HCT116 (cell line): ENCODE results near the gene COL5A1. TPM values are rescaled to one million over a fixed set of nuclear protein-coding genes. Genes with fewer than 3 reads are reported as not detected.

Experiments used
- ATAC-seq: fragments of 200-7000 bp; cut with Tn5 transposase; 2 replicates; pipeline ENCODE4 v1.9.1; 2020; ENCODE audit warnings: mild to moderate bottlenecking, moderate library complexity
- BruUV-seq: library from RNA; stranded (reverse); fragments of 400-500 nt; replicated peaks from 2 replicates; lab custom pipeline; 2021; lab: Mats Ljungman, UMichigan
- CTCF ChIA-PET: fragments of 300-600 bp; sonication (Branson Sonifier 250); formaldehyde crosslinking; loops from one replicate; lab custom pipeline; 2021; ENCODE audit warnings: antibody characterized with exemption; lab: Charles Lee
- POLR2A ChIA-PET: fragments of 300-600, 350-600 bp; sonication (Branson Sonifier 250); formaldehyde crosslinking; loops from one replicate; lab custom pipeline; 2021; ENCODE audit warnings: antibody characterized with exemption; lab: Charles Lee
- RAD21 ChIA-PET, 2 experiments: fragments of 300-600 bp; sonication (Branson Sonifier 250); formaldehyde crosslinking; loops; one replicate each; lab custom pipeline; 2023; ENCODE audit warnings: low total read pairs in 2 of 2; ENCODE audit not compliant: uncharacterized antibody in 2 of 2, unreplicated experiment in 2 of 2, low non-redundant PET in 1 of 2; lab: Charles Lee
- DNase-seq: peaks from one replicate; pipeline ENCODE4 v3.0.0-alpha.2; 2010; ENCODE audit warnings: low read depth, low spot score
- H2AFZ ChIP-seq: fragments of 200-600 bp; shearing (Covaris generic), sonication (generic); 2 replicates; pipeline ENCODE4 v1.6.1; 2017; ENCODE audit warnings: low read depth, mixed run types, mixed read lengths, antibody characterized with exemption, low read length; ENCODE audit not compliant: poor library complexity, severe bottlenecking
- H3K27ac ChIP-seq: 2 replicates; pipeline ENCODE4 v1.5.1; 2012; ENCODE audit warnings: low read depth, low read length
- H3K27me3 ChIP-seq: fragments of 200-600 bp; sonication (generic); 2 replicates; pipeline ENCODE4 v1.6.1; 2016; ENCODE audit warnings: mixed run types, low read length, mixed read lengths; ENCODE audit not compliant: insufficient read depth
- H3K36me3 ChIP-seq, 2 experiments: fragments of 200-500 bp in 1 of 2; fragments of 200-600 bp in 1 of 2; sonication (Bioruptor generic) in 1 of 2; sonication (generic) in 1 of 2; 2 replicates each; pipeline versions ENCODE4 v1.5.1 to v1.6.1; 2014 to 2016; ENCODE audit warnings: low read length in 2 of 2, inconsistent platforms in 1 of 2, mixed read lengths in 1 of 2, mixed run types in 1 of 2; ENCODE audit not compliant: insufficient read depth in 2 of 2, control insufficient read depth in 1 of 2
- H3K4me1 ChIP-seq, 2 experiments: fragments of 200-600 bp in 1 of 2; sonication (generic) in 1 of 2; 2 replicates each; pipeline versions ENCODE4 v1.5.1 to v1.6.1; 2012 to 2017; ENCODE audit warnings: low read length in 2 of 2, inconsistent platforms in 1 of 2, mild to moderate bottlenecking in 1 of 2, mixed read lengths in 1 of 2, mixed run types in 1 of 2, moderate library complexity in 1 of 2; ENCODE audit not compliant: insufficient read depth in 2 of 2, control insufficient read depth in 1 of 2
- H3K4me2 ChIP-seq: fragments of 200-600 bp; sonication (generic); 2 replicates; pipeline ENCODE4 v1.6.1; 2017; ENCODE audit warnings: mixed run types, low read length, mixed read lengths
- H3K4me3 ChIP-seq, 2 experiments: fragments of 200-600 bp in 1 of 2; sonication (generic) in 1 of 2; replicated peaks in 1 of 2; 2 replicates each; pipeline ENCODE4 v1.5.1; 2011 to 2016; ENCODE audit warnings: low read length in 2 of 2, control low read depth in 1 of 2, low read depth in 1 of 2, mild to moderate bottlenecking in 1 of 2, mixed read lengths in 1 of 2, mixed run types in 1 of 2
- H3K79me2 ChIP-seq: fragments of 200-600 bp; sonication (generic); 2 replicates; pipeline ENCODE4 v1.6.1; 2017; ENCODE audit warnings: mild to moderate bottlenecking, mixed run types, low read length, moderate library complexity, mixed read lengths; ENCODE audit not compliant: insufficient read depth
- H3K9ac ChIP-seq: fragments of 200-600 bp; sonication (generic); 2 replicates; pipeline ENCODE4 v1.6.1; 2016; ENCODE audit warnings: low read length, mixed read lengths
- H3K9me2 ChIP-seq: fragments of 200-600 bp; sonication (generic), shearing (Covaris generic); 2 replicates; pipeline ENCODE4 v1.6.1; 2017; ENCODE audit warnings: mixed run types, mild to moderate bottlenecking, moderate library complexity; ENCODE audit not compliant: insufficient read depth
- H3K9me3 ChIP-seq, 2 experiments: fragments of 200-500 bp in 1 of 2; fragments of 200-600 bp in 1 of 2; sonication (Bioruptor generic) in 1 of 2; sonication (generic) in 1 of 2; 2 replicates each; pipeline ENCODE4 v1.6.1; 2014 to 2017; ENCODE audit warnings: low read length in 2 of 2, mixed read lengths in 2 of 2, inconsistent platforms in 1 of 2, low read depth in 1 of 2, mild to moderate bottlenecking in 1 of 2, mixed run types in 1 of 2, moderate library complexity in 1 of 2; ENCODE audit not compliant: control insufficient read depth in 1 of 2, insufficient read depth in 1 of 2
- H4K20me1 ChIP-seq: fragments of 200-600 bp; sonication (generic), shearing (Covaris generic); 2 replicates; pipeline ENCODE4 v1.6.1; 2017; ENCODE audit warnings: mixed run types, mild to moderate bottlenecking, moderate library complexity; ENCODE audit not compliant: insufficient read depth
- ATF3 ChIP-seq: IDR thresholded peaks from 2 replicates; pipeline ENCODE4 v1.6.1; 2012
- CTCF ChIP-seq, 3 experiments: fragments of 200-600 bp in 1 of 3; sonication (generic) in 1 of 3; IDR thresholded peaks in 2 of 3; conservative IDR thresholded peaks in 1 of 3; 2 replicates each; pipeline ENCODE4 v1.5.1; 2012 to 2017; ENCODE audit warnings: low read depth in 2 of 3, low read length in 2 of 3, antibody characterized with exemption in 1 of 3, borderline replicate concordance in 1 of 3, control low read depth in 1 of 3, mild to moderate bottlenecking in 1 of 3, mixed read lengths in 1 of 3, mixed run types in 1 of 3, moderate library complexity in 1 of 3; ENCODE audit not compliant: insufficient read depth in 1 of 3
- EGR1 ChIP-seq: IDR thresholded peaks from 2 replicates; pipeline ENCODE4 v1.6.1; 2012; ENCODE audit warnings: low read depth
- ELF1 ChIP-seq: IDR thresholded peaks from 2 replicates; pipeline ENCODE4 v1.6.1; 2012; ENCODE audit warnings: low read depth, borderline replicate concordance
- EZH2 ChIP-seq: fragments of 200-600 bp; sonication (generic); IDR thresholded peaks from 2 replicates; pipeline ENCODE4 v1.6.1; 2017; ENCODE audit warnings: antibody characterized with exemption, mixed run types
- JUND ChIP-seq: IDR thresholded peaks from 2 replicates; pipeline ENCODE4 v1.6.1; 2012
- POLR2AphosphoS5 ChIP-seq: IDR thresholded peaks from 2 replicates; pipeline ENCODE4 v1.6.1; 2011; ENCODE audit warnings: mild to moderate bottlenecking, low read depth, low read length, moderate library complexity
- REST ChIP-seq: IDR thresholded peaks from 2 replicates; pipeline ENCODE4 v1.6.1; 2012; ENCODE audit warnings: low read depth
- SIN3A ChIP-seq: IDR thresholded peaks from 2 replicates; pipeline ENCODE4 v1.6.1; 2012; ENCODE audit warnings: low read depth
- SRF ChIP-seq: IDR thresholded peaks from 2 replicates; pipeline ENCODE4 v1.6.1; 2012; ENCODE audit warnings: low read depth
- YY1 ChIP-seq: IDR thresholded peaks from 2 replicates; pipeline ENCODE4 v1.6.1; 2011; ENCODE audit warnings: low read length, low read depth, moderate library complexity, mild to moderate bottlenecking; ENCODE audit not compliant: insufficient replicate concordance; ENCODE audit errors: extremely low read depth
- ZBTB33 ChIP-seq: IDR thresholded peaks from 2 replicates; pipeline ENCODE4 v1.6.1; 2011; ENCODE audit warnings: mild to moderate bottlenecking, low read length, moderate library complexity; ENCODE audit not compliant: insufficient replicate concordance; ENCODE audit errors: extremely low read depth
- ZNF274 ChIP-seq: fragments of 200-500 bp; sonication (Bioruptor generic); IDR thresholded peaks from 2 replicates; pipeline ENCODE4 v1.6.1; 2014; ENCODE audit warnings: mild to moderate bottlenecking, low read depth, low read length, inconsistent platforms
- intact Hi-C: fragments of 100-400 bp; cut with micrococcal nuclease; formaldehyde crosslinking; loops from 2 replicates; pipeline ENCODE4 v1.10.0; 2022
- total RNA-seq: library from RNA; stranded (reverse); gene quantifications from one replicate; pipeline ENCODE4 v1.2.1, GENCODE V29; 2021; ENCODE audit not compliant: unreplicated experiment
- TF ChIP-seq, protein P1 (sequence below): IDR thresholded peaks from 2 replicates; pipeline ENCODE4 v1.6.1; 2012

The COL5A1 gene
- total RNA-seq, 1 experiment from 2014 or later = 0.30 TPM

GRCh38 chr9:134743853-134744252, 102.2 kb downstream of the COL5A1 start:
- Histone ChIP-seq H3K4me2 (no peak overlapping the region), H2AFZ (no peak overlapping the region), H3K79me2 (no peaks in the 10 kb centered on the region), H3K27me3 (no peaks in the 10 kb centered on the region), H3K9ac (no peak overlapping the region), H3K4me3 (no peak overlapping the region), H3K9me3 (peaks cover 5 to 6% of the 10 kb centered on the region in 2 experiments; a peak in 2 of 4 replicates), H3K9me2 (no peaks in the 10 kb centered on the region), H3K36me3 (no peaks in the 10 kb centered on the region), H3K27ac (no peak overlapping the region), H4K20me1 (no peaks in the 10 kb centered on the region), H3K4me1 (no peaks in the 10 kb centered on the region)
- intact Hi-C loops = no loop called here
- POLR2A ChIA-PET = no interaction called here
- BruUV-seq = no TSS peak
- DNase-seq (no peak), ATAC-seq (no peak)
- RAD21 ChIA-PET = no interaction called here
- TF ChIP-seq ELF1 (no peak), ATF3 (no peak), SRF (no peak), JUND (no peak), REST (no peak), SIN3A (no peak), CTCF (IDR thresholded peaks at IDR 0.05 in 2 of 3, conservative IDR thresholded peaks at IDR 0.05 in 1 of 3; ENCODE audit: borderline replicate concordance in 1 of 3, insufficient read depth in 1 of 3, low read depth in 2 of 3, low read length in 2 of 3) (no peak), POLR2AphosphoS5 (no peak), ZNF274 (no peak), EZH2 (no peak), EGR1 (no peak), ZBTB33 (no peak), YY1 (no peak)
- TF ChIP-seq, protein P1, sequence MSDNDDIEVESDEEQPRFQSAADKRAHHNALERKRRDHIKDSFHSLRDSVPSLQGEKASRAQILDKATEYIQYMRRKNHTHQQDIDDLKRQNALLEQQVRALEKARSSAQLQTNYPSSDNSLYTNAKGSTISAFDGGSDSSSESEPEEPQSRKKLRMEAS = no peak
- CTCF ChIA-PET = no interaction called here
